KMS-11 (cell line): Measurements from ENCODE around the gene PRADC1.

Experiments
- H2AFZ ChIP-seq: fragments of 200-600 bp; sonication (generic); 2 replicates; pipeline ENCODE4 v1.6.1; 2016; ENCODE audit warnings: antibody characterized with exemption, mixed run types, low read depth
- H3K27ac ChIP-seq: fragments of 200-600 bp; sonication (generic); 2 replicates; pipeline ENCODE4 v1.6.1; 2016; ENCODE audit warnings: mild to moderate bottlenecking, mixed run types
- H3K27me3 ChIP-seq: fragments of 200-600 bp; sonication (generic); 2 replicates; pipeline ENCODE4 v1.6.1; 2017; ENCODE audit warnings: mild to moderate bottlenecking, low read depth, mixed run types, moderate library complexity; ENCODE audit not compliant: insufficient read depth
- H3K36me3 ChIP-seq: fragments of 200-600 bp; sonication (generic); 2 replicates; pipeline ENCODE4 v1.6.1; 2017; ENCODE audit warnings: mild to moderate bottlenecking, mixed run types; ENCODE audit not compliant: insufficient read depth
- H3K4me1 ChIP-seq: fragments of 200-600 bp; sonication (generic); 2 replicates; pipeline ENCODE4 v1.6.1; 2016; ENCODE audit warnings: mild to moderate bottlenecking, low read depth, mixed run types; ENCODE audit not compliant: poor library complexity, severe bottlenecking
- H3K4me2 ChIP-seq: fragments of 200-600 bp; sonication (generic); 2 replicates; pipeline ENCODE4 v1.7.0; 2016; ENCODE audit warnings: mild to moderate bottlenecking, mixed run types
- H3K4me3 ChIP-seq: fragments of 200-600 bp; sonication (generic); IDR thresholded peaks from 2 replicates; pipeline ENCODE4 v1.6.1; 2017; ENCODE audit warnings: low read depth, low read length, mixed read lengths; ENCODE audit not compliant: insufficient read depth
- H3K79me2 ChIP-seq: fragments of 200-600 bp; sonication (generic); 2 replicates; pipeline ENCODE4 v1.6.1; 2016; ENCODE audit warnings: low read depth, mixed run types; ENCODE audit not compliant: insufficient read depth
- H3K9ac ChIP-seq: fragments of 200-600 bp; sonication (generic); 2 replicates; pipeline ENCODE4 v1.6.1; 2016; ENCODE audit warnings: mild to moderate bottlenecking, mixed run types
- H4K20me1 ChIP-seq: fragments of 200-600 bp; sonication (generic); 2 replicates; pipeline ENCODE4 v1.6.1; 2016; ENCODE audit warnings: mild to moderate bottlenecking, mixed run types; ENCODE audit not compliant: insufficient read depth
- CTCF ChIP-seq: fragments of 200-600 bp; sonication (generic); conservative IDR thresholded peaks from 2 replicates; pipeline ENCODE4 v1.6.1; 2017; ENCODE audit warnings: low read depth, mild to moderate bottlenecking, antibody characterized with exemption, low read length, moderate library complexity, mixed read lengths

The PRADC1 gene

GRCh38 chr2:73238149-73238548 is 5.1 kb upstream of the PRADC1 start:
- peaks cover 34% of the 10 kb centered on the region for H3K4me1 ChIP-seq
- H3K27me3 ChIP-seq: no peaks in the 10 kb centered on the region
- H3K27ac ChIP-seq: no peak overlapping the region
- no peak overlapping the region for H2AFZ ChIP-seq
- no peak overlapping the region for H3K4me2 ChIP-seq
- H3K9ac ChIP-seq: no peak overlapping the region
- TF ChIP-seq CTCF: no peak
- H3K79me2 ChIP-seq: peaks cover 90% of the 10 kb centered on the region
- H3K36me3 ChIP-seq: peaks cover 20% of the 10 kb centered on the region; the same call in 1 of the 2 replicates
- peaks cover 59% of the 10 kb centered on the region for H4K20me1 ChIP-seq
- no peak overlapping the region for H3K4me3 ChIP-seq

- H2AFZ ChIP-seq: no peak overlapping the region
- H3K4me1 ChIP-seq: peaks cover 34% of the 10 kb centered on the region
- H3K27me3 ChIP-seq: no peaks in the 10 kb centered on the region
- H3K4me3 ChIP-seq: no peak overlapping the region
- H3K9ac ChIP-seq: no peak overlapping the region
- no peak overlapping the region for H3K4me2 ChIP-seq
- H3K27ac ChIP-seq: no peak overlapping the region
- H3K79me2 ChIP-seq: peaks cover 82% of the 10 kb centered on the region
- H4K20me1 ChIP-seq: peaks cover 59% of the 10 kb centered on the region
- no peak for TF ChIP-seq CTCF
- H3K36me3 ChIP-seq: peaks cover 20% of the 10 kb centered on the region; the same call in 1 of the 2 replicates
These were observed 4.1 kb upstream of the PRADC1 start for GRCh38 chr2:73237168-73237567.

GRCh38 chr2:73235315-73236028 is 2.4 kb upstream of the PRADC1 start:
- Histone ChIP-seq H3K36me3 (peaks cover 16% of the 10 kb centered on the region; the same call in 1 of the 2 replicates), H4K20me1 (peaks cover 50% of the 10 kb centered on the region), H3K79me2 (peaks cover 65% of the 10 kb centered on the region), H3K4me1 (peaks cover 34% of the 10 kb centered on the region), H3K4me2 (peak overlapping the region; percentile 91), H3K27me3 (no peaks in the 10 kb centered on the region), H3K4me3 (peak overlapping the region; percentile 84), H3K27ac (no peak overlapping the region; the same call in 1 of the 2 replicates), H3K9ac (peak overlapping the region; percentile 96), H2AFZ (no peak overlapping the region)
- TF ChIP-seq CTCF: no peak

- no peak for TF ChIP-seq CTCF
- peak within 1 kb of the TSS; percentile 82 for H2AFZ ChIP-seq
- H3K4me1 ChIP-seq: peaks cover 33% of the 10 kb centered on the region
- peak within 1 kb of the TSS; percentile 84 for H3K4me3 ChIP-seq
- peaks cover 4% of the 10 kb centered on the region; the same call in 1 of the 2 replicates for H3K36me3 ChIP-seq
- H3K27ac ChIP-seq: peak within 1 kb of the TSS; percentile 83
- peaks cover 52% of the 10 kb centered on the region for H3K79me2 ChIP-seq
- H3K4me2 ChIP-seq: peak within 1 kb of the TSS; percentile 91
- H3K9ac ChIP-seq: peak within 1 kb of the TSS; percentile 96
- H3K27me3 ChIP-seq: no peaks in the 10 kb centered on the region
- peaks cover 40% of the 10 kb centered on the region for H4K20me1 ChIP-seq
These were observed 1.1 kb upstream of the PRADC1 start, which contains the start of gene CCT7 for GRCh38 chr2:73233932-73234832. Gene CCT7, plus strand, starts transcription at chr2:73234308. Its CDS starts 71 bp downstream, at chr2:73234379.
